HG02623 (cell line): ENCODE results near the gene SPATA31C1.
"Not testable (repeated sequence)": the region's sequence is repeated elsewhere in the genome, so short reads cannot be mapped to it uniquely, and the experiment has no call there.

Source experiments
- ATAC-seq: cut with Tn5 transposase; IDR thresholded peaks from one replicate; pipeline ENCODE4 v1.9.1; 2021; ENCODE audit warnings: moderate library complexity; ENCODE audit not compliant: unreplicated experiment

SPATA31C1 gene

DNA sequence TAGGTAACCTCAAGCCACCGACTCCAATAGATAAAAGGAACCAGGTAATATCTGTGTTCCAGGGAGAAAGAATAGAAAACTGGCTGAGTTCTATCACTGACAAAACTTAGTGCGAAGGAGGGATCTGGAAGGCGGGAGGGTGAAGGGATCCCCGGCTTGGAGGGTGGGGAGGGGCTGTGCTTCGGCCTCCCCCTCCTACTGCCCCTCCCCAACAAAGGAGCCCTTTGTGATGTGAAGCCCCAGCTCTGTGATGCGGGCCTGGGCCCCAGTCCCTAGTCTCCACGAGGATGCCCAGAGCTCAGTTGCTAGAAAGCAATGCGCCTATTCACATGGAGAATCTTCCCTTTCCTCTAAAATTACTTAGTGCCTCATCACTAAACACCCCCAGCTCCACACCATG is at the start of gene SPATA31C1:
TSS of gene SPATA31C1 (plus strand) at position 301 of the 400 bp plus-strand sequence.
- ATAC-seq = not testable (repeated sequence)

DNA sequence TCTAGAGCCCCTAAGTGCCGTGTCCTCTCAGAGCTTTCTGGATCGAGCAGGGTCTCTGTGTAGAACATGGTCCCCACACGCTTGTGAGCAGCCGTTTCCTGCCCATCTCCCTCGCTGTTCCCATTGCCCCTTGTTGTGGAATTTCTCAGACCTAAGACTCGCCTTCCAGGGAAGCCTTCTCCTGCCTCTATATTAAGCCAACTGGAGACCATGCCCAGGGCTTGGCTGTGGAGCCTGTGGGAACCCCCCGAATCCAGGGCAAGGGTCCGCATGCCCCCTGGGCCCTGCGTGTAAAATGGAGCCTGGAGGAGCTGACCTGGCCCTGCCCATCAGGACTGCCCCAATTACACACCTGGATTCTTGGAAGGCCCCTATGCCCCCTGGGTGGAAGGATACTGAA is 49.6 kb upstream of the SPATA31C1 start:
- ATAC-seq = no peak

- no peak for ATAC-seq
Observed at GRCh38 chr9:87868635-87869034, 49.1 kb upstream of the SPATA31C1 start.

- ATAC-seq = no peak
Observed at GRCh38 chr9:87869082-87869481, 48.7 kb upstream of the SPATA31C1 start.

DNA sequence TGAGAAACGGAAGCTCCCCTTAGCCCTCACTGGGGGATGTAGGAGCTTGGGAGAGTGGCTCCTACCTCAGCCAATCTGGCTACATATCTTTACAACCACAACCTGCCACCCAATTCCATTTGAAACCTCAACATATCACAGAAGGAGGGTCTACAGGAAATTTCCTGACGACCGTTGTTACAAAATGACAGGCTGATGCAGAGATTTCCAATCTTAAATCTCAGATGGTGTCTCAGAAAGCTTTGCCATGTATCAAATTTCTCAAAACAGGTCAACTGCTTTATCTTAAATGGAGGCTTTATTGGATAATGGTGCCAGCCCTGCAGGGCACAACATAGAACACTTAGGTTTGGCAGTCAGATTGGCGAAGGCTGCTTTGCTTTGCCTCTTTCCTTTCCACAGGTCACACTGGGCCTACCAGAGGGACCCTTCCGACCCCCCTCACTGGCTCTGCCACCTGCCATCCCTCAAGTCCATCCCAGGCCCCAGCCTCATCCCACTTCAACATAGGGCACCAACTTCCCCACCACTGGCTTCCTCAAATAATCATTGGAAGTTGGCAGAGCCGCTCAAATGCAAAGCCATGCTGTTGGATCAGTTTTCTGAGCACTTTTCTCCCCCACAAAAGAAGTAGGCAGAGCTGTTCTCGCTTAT is 46.2 kb upstream of the SPATA31C1 start:
- ATAC-seq = no peak

DNA sequence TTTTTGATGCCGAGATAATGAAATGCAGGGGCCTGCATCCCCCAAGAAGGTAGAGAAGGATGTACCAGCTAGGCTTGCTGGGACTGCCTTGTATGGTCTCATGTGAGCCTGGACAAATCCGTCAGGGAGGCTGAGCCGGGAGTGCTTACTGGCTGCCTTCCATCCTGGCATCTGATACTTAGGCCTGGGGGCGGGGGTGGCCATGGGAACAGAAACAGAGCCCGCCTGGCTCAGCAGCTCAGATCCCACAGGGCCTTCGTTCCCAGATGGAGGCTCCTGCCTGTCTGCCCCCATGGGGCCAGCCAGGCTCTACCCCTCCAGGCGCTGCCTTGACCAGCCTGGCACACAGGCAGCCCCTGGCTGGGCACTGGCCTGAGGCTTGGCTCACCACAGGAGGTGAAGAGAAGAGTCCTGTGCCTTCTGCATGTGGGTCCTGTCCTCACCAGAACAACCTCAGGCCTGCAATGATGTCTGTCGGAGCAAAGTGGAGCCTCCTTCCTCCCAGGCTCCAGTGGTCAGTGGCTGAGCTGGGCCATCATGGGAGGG is 45.6 kb upstream of the SPATA31C1 start:
- ATAC-seq = no peak

DNA sequence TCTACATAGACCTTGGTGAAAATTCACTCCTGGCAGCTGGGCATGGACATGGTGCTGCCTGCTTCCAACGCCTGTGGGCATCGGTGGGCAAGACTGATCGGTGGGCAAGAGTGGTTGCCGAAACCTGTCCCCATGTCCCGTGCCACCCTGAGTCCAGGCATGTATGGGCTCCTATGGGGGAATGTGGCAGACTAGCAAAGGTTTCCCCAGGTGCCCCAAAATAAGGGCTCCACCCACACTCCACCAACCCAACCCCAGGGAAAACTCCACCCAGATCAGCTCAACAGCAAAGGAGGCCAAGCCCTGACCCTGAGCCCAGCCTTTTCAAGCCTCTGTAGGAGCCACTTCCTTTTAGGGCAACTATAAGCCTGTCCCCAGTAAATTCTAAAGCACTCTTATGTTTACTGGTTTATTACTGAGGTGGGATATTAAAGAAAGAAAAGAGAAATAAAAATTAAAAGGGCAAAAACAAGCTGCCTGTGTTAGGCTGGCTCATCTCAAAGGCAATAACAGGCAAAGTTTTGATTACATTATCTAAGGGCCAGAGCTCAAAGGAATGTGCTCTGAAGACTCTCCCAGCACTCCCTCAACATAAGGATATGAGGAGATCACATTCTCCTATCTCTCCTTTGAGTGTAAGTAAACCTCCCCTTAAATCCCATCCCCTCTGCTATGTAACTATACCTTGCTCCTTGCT is 44.0 kb upstream of the SPATA31C1 start:
- no peak for ATAC-seq

DNA sequence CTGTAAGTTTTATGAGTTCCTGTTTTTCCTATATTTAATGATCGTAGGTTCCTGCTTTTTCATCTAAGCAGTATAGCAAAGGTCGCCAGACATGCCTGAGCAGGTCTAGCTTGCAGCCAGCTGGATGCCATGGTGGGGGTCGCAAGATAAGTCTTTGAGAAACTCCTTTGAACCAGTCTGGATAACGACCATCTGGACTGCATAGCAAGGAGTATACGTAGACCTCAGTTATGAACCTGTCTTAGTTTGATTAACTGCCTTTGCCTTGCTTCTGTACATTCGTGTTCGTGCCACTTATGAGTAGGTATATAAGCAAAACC is 43.5 kb upstream of the SPATA31C1 start:
- ATAC-seq = no peak

DNA sequence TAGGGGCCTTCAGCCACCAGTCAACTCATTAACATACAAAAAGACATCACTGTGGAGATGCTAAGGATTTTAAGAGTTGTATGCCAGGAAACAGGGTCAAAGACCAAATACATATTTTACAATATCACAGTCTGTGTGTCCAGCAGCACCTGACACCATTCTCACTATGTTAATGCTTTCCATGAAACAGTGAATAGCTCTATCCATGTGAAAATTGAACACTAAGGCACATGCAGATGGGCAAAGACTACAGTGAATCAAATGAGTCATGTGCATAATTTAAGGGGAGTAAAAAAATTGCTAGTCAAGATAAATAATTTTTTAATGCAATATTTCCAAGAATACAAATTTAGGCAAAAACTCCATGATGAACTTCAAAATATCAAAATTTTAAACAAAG is 42.7 kb upstream of the SPATA31C1 start:
- no peak for ATAC-seq

- ATAC-seq = no peak
Observed at GRCh38 chr9:87875831-87876545, 41.8 kb upstream of the SPATA31C1 start.

DNA sequence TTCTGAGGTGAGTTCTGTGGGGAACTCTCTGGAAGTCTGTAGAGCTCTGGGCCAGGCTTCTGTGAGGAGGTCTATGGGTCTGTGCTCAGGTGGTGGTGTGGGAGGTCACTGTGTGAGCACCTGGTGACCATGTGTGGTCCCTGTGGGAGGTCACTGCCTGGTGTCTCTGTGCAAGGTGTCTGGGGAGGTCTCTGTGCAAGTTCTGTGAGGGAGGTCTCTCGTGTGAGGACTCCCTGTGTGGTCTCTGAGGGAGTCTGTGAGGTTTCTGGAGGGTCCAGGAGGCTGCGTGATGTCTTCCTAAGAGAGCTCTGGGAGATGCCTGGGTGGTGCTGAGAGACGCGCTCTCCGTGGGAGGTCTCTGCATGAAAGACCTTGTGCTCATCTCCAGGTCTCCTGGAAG is 41.1 kb upstream of the SPATA31C1 start:
- no peak for ATAC-seq

- ATAC-seq = no peak
Observed at GRCh38 chr9:87878989-87879511, 38.7 kb upstream of the SPATA31C1 start.

- ATAC-seq = no peak
Observed at GRCh38 chr9:87880116-87880515, 37.6 kb upstream of the SPATA31C1 start.

GRCh38 chr9:87880683-87881082 is 37.1 kb upstream of the SPATA31C1 start:
- ATAC-seq = no peak

GRCh38 chr9:87882627-87883026 is 35.1 kb upstream of the SPATA31C1 start, which contains the start of gene SPATA31E1:
SPATA31E1 (plus strand) TSS chr9:87882877; CDS start chr9:87882892, 15 bp downstream.
- ATAC-seq = no peak

GRCh38 chr9:87883274-87883673 is 34.5 kb upstream of the SPATA31C1 start:
- no peak for ATAC-seq

DNA sequence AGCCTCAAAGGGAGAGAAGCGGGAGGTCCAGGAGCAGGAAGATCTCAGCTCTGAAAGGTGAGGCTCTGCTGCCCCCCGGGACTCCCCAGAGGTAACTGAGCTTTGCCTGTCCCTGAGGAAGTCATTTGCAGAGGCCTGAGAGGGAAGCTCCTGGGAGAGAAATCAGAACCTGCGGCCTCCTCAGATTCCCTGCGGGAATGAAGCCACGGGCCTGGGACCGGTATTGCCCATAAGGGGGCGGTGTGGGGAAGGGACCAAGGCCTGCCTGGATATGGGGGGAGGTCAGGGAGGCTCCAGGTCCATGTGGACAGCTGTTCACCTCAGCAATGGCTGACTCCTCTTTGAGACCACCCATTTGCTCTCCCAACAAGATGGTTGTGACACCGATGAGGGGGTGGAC is 33.8 kb upstream of the SPATA31C1 start:
- no peak for ATAC-seq

- no peak for ATAC-seq
Observed at GRCh38 chr9:87884578-87885459, 32.9 kb upstream of the SPATA31C1 start.

GRCh38 chr9:87885484-87886189 is 32.1 kb upstream of the SPATA31C1 start:
- ATAC-seq = no peak
